GM21367 (cell line): ENCODE results near the gene LRRC47.

Source experiments
- ATAC-seq: cut with Tn5 transposase; IDR thresholded peaks from one replicate; pipeline ENCODE4 v1.9.1; 2021; ENCODE audit not compliant: unreplicated experiment

Gene LRRC47

GRCh38 chr1:3733883-3734589, 62.3 kb downstream of the LRRC47 start:
- no peak for ATAC-seq

GRCh38 chr1:3733094-3733882, 63.0 kb downstream of the LRRC47 start:
- ATAC-seq = no peak

- ATAC-seq = no peak
Observed at GRCh38 chr1:3732434-3733093, 63.7 kb downstream of the LRRC47 start.

GRCh38 chr1:3731583-3732433, 64.5 kb downstream of the LRRC47 start:
- ATAC-seq = no peak

GRCh38 chr1:3730543-3731247, 65.6 kb downstream of the LRRC47 start:
- no peak for ATAC-seq

GRCh38 chr1:3729594-3730542, 66.4 kb downstream of the LRRC47 start:
- no peak for ATAC-seq
